Measurements from ENCODE around the gene HBEGF.

DNA sequence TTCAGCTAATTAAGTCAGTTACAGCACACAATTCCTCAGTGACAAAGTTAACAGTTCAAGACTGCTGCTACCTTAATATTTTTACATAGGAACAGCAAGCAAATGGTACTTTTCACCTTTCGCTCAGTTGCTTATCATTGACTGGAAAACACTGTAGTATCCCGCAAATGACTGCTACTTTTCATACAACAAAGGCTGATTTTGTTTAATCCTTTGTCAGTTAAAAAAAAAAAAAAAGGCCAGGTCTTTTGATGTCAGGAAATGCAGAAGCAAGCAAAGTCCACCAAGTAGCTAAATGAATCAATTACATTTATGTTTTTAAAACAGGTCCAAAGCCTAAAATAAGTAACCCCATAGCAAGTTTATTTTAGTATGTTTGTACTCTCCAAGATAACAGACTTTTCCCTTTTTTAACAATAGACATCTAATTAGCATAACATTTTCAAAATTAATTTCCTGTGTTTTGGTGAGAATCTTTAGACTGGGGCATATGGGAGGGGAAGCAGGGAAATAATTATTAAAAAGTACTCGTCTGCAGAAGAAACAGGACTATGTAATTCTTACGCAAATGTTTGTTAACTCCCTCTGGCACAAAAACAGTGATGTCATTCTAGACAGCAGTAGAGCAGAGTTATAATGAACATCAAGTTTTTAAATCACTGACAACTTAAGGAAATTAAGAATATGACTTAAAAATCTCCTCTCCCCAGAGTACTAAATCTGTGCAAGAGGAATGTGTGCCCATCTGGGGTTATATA, 53.1 kb downstream of the HBEGF start:
- TF ChIP-seq, protein P1, sequence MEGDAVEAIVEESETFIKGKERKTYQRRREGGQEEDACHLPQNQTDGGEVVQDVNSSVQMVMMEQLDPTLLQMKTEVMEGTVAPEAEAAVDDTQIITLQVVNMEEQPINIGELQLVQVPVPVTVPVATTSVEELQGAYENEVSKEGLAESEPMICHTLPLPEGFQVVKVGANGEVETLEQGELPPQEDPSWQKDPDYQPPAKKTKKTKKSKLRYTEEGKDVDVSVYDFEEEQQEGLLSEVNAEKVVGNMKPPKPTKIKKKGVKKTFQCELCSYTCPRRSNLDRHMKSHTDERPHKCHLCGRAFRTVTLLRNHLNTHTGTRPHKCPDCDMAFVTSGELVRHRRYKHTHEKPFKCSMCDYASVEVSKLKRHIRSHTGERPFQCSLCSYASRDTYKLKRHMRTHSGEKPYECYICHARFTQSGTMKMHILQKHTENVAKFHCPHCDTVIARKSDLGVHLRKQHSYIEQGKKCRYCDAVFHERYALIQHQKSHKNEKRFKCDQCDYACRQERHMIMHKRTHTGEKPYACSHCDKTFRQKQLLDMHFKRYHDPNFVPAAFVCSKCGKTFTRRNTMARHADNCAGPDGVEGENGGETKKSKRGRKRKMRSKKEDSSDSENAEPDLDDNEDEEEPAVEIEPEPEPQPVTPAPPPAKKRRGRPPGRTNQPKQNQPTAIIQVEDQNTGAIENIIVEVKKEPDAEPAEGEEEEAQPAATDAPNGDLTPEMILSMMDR (conservative IDR thresholded peaks at IDR 0.05; ENCODE audit: low read length): no peak
- TF ChIP-seq EZH2phosphoT487 (IDR thresholded peaks at IDR 0.05; ENCODE audit: borderline replicate concordance, low read depth, low read length): no peak
